T47D (cell line): ENCODE results near the gene ERC2.

Source experiments
- DNase-seq, 2 experiments: peaks; one replicate each; pipeline versions ENCODE4 v3.0.0 to v3.0.0-alpha.2; 2011 to 2012; ENCODE audit warnings: low read depth in 1 of 2, low spot score in 1 of 2
- JUND ChIP-seq: IDR thresholded peaks from 2 replicates; pipeline ENCODE4 v1.6.1; 2012; ENCODE audit warnings: low read depth
- in situ Hi-C: cut with HindIII; loops from 2 replicates; pipeline ENCODE4 v1.10.0; 2016; ENCODE audit warnings: low sequenced_read_pairs, low pct_unique_long_range_greater_than_20kb

ERC2 gene

GRCh38 chr3:56147354-56147753 lies 320.9 kb downstream of the ERC2 start:
- in situ Hi-C loops = no loop called here
- TF ChIP-seq JUND = no peak
- no peak for DNase-seq

- in situ Hi-C loops = no loop called here
- TF ChIP-seq JUND = no peak
- no peak for DNase-seq
Measured at GRCh38 chr3:56145410-56145809, 322.9 kb downstream of the ERC2 start.

GRCh38 chr3:56144805-56145204 lies 323.5 kb downstream of the ERC2 start:
- no peak for DNase-seq
- in situ Hi-C loops = no loop called here
- no peak for TF ChIP-seq JUND

GRCh38 chr3:56137415-56137814 lies 330.9 kb downstream of the ERC2 start:
- in situ Hi-C loops = no loop called here
- no peak for DNase-seq
- TF ChIP-seq JUND = no peak

GRCh38 chr3:56136514-56136913 lies 331.8 kb downstream of the ERC2 start:
- in situ Hi-C loops = no loop called here
- DNase-seq = no peak
- TF ChIP-seq JUND = no peak

- in situ Hi-C loops = no loop called here
- no peak for DNase-seq
- TF ChIP-seq JUND = no peak
Measured at GRCh38 chr3:56135941-56136340, 332.3 kb downstream of the ERC2 start.

GRCh38 chr3:56133423-56133822 lies 334.8 kb downstream of the ERC2 start:
- DNase-seq = no peak
- no peak for TF ChIP-seq JUND
- in situ Hi-C loops = no loop called here

- in situ Hi-C loops = no loop called here
- DNase-seq = no peak
- TF ChIP-seq JUND = no peak
Measured at GRCh38 chr3:56132762-56133161, 335.5 kb downstream of the ERC2 start.

GRCh38 chr3:56131974-56132590 lies 336.2 kb downstream of the ERC2 start:
- in situ Hi-C loops = no loop called here
- TF ChIP-seq JUND = peak; percentile 76
- DNase-seq = peak; percentile 1 to 73

- DNase-seq = no peak
- no peak for TF ChIP-seq JUND
- in situ Hi-C loops = no loop called here
Measured at GRCh38 chr3:56130036-56130435, 338.2 kb downstream of the ERC2 start.

GRCh38 chr3:56126632-56127031 lies 341.6 kb downstream of the ERC2 start:
- in situ Hi-C loops = no loop called here
- no peak for TF ChIP-seq JUND
- DNase-seq = no peak

- in situ Hi-C loops = no loop called here
- DNase-seq = no peak
- TF ChIP-seq JUND = no peak
Measured at GRCh38 chr3:56125358-56126005, 342.8 kb downstream of the ERC2 start.

GRCh38 chr3:56124546-56124945 lies 343.7 kb downstream of the ERC2 start:
- no peak for TF ChIP-seq JUND
- in situ Hi-C loops = no loop called here

GRCh38 chr3:56123487-56123886 lies 344.8 kb downstream of the ERC2 start:
- in situ Hi-C loops = no loop called here
- no peak for DNase-seq
- TF ChIP-seq JUND = no peak

More at GRCh38 chr3:56124546-56124945, 343.7 kb downstream of the ERC2 start:
- DNase-seq = no peak
